Stimulated activated CD8-positive, alpha-beta memory T cell treated with anti-CD3 and anti-CD28 coated beads, Interleukin-15, amount 100 ng/mL, for 24 hours (primary cell): ENCODE measurements around the gene IFI44.

Experiments
- DNase-seq: peaks from one replicate; pipeline ENCODE4 v3.0.0-alpha.2; 2020; ENCODE audit warnings: low read depth

Gene IFI44

DNA sequence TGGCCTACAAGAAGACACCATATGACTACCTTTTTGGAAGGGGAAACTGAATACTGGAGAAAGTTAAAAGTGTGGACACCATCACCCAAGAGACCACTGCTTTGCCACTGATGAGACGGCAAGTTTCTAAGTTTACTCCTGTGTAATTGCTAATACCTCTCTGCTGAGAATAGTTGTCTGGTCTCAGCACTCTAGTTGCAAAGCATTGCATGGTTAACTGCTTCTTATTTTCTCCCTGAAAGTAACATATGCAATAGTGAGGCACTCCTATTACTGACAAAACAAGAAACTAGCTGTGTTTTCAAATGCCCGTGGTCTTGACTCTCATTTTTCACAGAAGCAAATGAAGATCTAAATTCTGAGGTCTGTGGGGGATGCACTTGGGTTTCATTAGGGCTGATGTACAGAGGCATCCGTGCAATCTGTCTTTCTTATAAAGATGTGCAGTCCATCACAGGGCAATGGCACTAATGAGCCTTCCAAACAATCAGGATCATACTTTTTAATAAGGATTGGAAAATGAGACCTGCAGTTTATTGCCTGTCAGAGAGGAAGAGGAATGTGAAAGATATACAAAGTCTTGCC lies 62.9 kb downstream of the IFI44 start:
- no peak for DNase-seq

DNA sequence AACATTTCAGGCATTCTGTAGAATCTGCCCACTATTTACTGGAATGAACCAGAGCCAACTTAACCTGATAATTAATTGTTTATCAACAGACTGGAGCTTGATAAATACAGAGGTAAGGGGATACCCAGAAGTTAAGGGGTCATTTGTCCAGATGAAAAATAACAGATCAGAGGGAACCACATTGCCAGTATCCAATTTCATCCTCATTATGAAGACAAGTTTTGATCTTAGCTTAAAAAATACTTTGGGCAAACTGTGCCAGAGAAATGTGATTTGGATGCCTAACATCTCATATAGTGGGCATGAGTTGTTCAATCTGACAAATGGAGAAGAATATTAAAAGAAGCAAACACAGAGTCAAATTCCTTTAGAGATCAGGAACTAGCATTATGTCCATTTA lies 63.7 kb downstream of the IFI44 start:
- no peak for DNase-seq
